GM19455 (cell line): Measurements from ENCODE around the gene FREM3.

Experiments used
- ATAC-seq: cut with Tn5 transposase; IDR thresholded peaks from one replicate; pipeline ENCODE4 v1.9.1; 2021; ENCODE audit not compliant: unreplicated experiment

The FREM3 gene

GRCh38 chr4:143668930-143669552, 31.4 kb downstream of the FREM3 start:
- peak; percentile 100 for ATAC-seq

- ATAC-seq = no peak
Measured at GRCh38 chr4:143667461-143667860, 33.0 kb downstream of the FREM3 start.

GRCh38 chr4:143658336-143658735, 42.1 kb downstream of the FREM3 start:
- no peak for ATAC-seq

GRCh38 chr4:143654571-143654970, 45.9 kb downstream of the FREM3 start:
- no peak for ATAC-seq

- no peak for ATAC-seq
Measured at GRCh38 chr4:143653031-143653430, 47.4 kb downstream of the FREM3 start.

- no peak for ATAC-seq
Measured at GRCh38 chr4:143643399-143643798, 57.1 kb downstream of the FREM3 start.

GRCh38 chr4:143642611-143643010, 57.9 kb downstream of the FREM3 start:
- ATAC-seq = no peak

DNA sequence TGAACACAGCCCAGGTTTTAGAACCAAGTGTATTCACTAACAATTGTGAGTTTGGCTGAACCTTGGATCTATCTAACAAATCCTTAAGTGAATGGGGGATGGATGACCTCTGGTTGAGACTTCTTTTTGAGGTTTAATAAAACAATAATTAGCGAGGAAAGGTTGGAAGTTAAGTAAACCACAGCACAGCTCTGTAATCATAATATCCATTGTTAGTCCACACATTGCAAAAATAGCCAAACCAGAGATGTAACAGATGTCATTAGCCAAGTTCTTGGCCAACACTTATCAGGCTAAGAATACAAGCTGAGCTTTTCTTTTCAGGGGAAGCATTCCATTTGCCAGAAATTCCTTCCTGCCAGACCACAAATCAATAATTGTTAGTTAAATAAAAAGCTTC, 59.1 kb downstream of the FREM3 start:
- ATAC-seq = no peak

DNA sequence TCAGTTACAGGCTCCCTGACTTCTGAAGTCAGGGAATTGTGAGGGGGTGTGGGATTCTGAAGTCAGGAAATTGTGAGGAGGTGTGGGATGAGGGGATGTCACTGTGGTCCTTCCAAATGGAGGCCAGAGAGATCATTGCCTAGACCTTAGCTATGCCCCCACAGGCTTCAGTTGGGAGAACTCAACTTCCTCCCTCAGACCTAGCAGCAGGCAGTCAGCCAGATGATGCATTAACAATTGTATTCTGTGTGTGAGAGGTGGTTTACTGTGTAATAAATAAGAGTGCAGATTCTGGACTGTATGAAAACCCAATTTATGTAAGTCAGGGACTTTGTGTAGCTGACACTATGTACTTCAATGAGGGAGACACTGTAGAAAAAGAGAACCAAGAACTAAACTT, 65.7 kb downstream of the FREM3 start:
- no peak for ATAC-seq

DNA sequence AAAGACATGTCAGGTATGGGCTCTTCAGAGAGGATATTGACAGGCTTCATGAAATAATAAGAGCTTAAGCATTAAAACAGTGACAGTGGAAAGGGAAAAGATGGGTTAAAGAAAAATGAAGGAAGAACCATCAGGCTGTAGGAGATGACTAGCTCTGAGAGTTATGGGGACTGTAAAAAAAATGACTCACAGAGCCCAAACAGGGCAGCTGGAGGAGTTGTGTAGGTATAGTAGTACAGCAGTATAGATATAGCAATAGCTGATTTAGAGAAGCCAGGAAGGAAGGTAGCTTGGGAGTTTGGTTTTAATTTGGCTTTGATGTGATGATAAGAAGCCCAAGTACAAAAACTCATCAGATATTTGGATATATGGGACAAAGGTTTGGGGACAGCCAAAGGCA, 66.6 kb downstream of the FREM3 start:
- no peak for ATAC-seq

DNA sequence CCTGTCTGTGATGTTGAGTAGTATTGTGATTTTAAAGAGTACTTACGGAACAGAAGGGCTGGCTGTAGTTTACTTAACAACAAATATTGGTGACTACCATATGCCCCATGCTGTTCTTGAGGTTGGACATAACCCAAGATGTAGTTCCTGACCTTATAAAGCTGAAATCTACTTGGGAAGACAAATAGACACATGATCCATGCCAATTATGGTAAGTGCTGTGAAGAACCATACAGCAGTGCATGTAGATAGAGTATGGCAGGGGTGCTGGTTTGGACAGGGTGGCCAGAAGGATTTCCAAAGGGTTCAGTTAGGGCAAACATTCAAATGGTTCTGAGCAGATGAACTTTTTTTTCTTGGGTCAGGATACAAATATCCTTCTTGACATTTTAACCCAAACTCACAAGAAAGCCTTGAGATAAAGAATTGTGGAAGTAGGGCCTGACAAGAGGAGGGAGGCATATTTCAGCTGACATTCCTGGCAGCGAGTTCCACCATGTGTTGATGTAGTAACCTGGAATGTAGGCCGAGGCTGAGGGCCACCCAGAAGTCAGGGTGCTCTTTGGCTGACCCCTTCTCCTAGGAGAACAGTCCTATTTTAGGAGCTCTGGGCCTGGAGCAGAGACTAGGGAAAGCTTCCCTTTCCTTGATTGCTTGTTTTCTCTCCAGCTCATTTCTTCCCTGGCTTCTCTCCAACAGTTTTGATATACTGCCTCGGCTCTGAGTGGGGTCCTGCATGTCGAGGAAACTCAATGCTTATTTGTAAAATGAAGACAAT, 74.2 kb downstream of the FREM3 start:
- no peak for ATAC-seq

- ATAC-seq = no peak
Measured at GRCh38 chr4:143625632-143626031, 74.8 kb downstream of the FREM3 start.

DNA sequence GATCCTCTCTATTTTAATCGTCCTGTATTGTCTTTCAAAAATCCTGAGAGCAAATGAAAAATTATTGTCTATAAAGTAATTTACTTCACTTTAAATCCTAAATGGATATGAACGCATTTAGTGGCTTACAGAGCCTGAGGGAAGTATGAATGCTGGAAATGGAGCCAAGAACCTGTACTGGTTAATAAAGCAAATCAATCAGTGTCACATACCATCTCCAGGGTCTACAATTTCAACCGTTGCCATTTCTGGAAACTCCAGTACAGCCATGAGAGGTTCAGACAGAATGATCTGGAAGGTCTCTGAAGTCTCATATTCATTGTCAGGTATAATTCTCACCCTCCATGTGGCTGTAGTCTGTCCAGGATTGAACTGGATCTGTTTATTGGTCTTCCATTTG, 76.6 kb downstream of the FREM3 start:
- ATAC-seq = no peak

DNA sequence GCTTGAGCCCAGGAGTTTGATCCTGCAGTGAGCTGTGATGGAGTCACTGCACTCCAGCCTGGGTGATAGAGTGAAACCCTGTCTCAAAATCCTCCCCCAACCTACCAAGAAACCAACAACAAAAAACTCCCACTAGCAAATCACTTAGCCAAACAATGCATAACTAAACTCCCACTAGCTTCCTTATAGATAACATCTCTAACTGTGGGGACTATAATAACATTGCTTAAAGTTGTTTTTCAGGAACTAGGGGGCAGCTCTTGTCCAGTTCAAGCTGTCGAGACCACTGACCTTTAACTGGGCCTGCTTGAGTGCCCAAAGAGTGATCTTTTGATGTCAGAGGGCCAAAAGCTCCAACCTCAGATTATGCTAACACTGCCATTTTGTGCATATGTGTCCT, 81.7 kb downstream of the FREM3 start:
- no peak for ATAC-seq

GRCh38 chr4:143617994-143618679, 82.3 kb downstream of the FREM3 start:
- ATAC-seq = no peak

- ATAC-seq = peak; percentile 98
Measured at GRCh38 chr4:143616771-143617170, 83.7 kb downstream of the FREM3 start.

GRCh38 chr4:143609492-143609891, 91.0 kb downstream of the FREM3 start:
- no peak for ATAC-seq

- no peak for ATAC-seq
Measured at GRCh38 chr4:143606480-143606879, 94.0 kb downstream of the FREM3 start.

DNA sequence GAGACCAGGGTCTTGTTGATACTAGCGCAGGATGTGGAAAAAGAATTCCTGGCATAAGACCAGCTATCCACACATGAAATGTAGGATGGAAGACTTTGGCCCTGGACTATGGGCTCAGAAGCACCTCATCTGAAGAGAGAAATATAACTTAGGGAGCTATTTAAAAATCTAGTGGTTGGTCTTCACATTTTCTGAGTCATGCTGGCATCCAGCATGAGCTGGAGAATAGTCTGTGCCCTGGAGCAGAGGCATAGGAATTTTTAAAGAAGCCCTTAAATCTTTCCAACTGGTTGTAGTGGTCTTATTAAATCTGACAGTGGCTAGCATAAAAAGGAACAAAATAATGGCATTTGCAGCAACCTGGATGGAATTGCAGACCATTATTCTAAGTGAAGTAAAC, 100.6 kb downstream of the FREM3 start:
- ATAC-seq = no peak

- no peak for ATAC-seq
Measured at GRCh38 chr4:143598816-143599215, 101.7 kb downstream of the FREM3 start.

DNA sequence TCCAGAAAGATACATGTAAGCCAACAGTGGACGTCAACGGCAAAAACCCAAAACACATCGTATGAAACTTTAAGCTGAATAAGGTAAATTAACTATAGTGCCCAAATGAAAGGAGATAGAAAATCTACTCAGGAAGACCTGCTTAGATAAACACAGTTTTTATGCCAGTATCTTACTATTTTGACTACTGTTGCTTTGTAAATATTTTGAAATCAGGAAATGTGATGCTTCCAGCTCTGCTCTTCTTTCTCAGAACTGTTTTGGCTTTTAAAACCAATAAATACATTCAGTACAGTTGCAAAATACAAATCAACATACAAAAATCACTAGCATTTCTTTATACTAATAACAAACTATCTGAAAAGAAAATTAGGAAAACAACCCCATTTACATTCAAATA, 103.2 kb downstream of the FREM3 start:
- ATAC-seq = no peak

GRCh38 chr4:143587703-143588102, 112.8 kb downstream of the FREM3 start:
- no peak for ATAC-seq
